HG02623 (cell line): ENCODE data around the gene HDDC2.

Experiments used
- ATAC-seq: cut with Tn5 transposase; IDR thresholded peaks from one replicate; pipeline ENCODE4 v1.9.1; 2021; ENCODE audit warnings: moderate library complexity; ENCODE audit not compliant: unreplicated experiment

Gene HDDC2, protein sequence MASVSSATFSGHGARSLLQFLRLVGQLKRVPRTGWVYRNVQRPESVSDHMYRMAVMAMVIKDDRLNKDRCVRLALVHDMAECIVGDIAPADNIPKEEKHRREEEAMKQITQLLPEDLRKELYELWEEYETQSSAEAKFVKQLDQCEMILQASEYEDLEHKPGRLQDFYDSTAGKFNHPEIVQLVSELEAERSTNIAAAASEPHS

DNA sequence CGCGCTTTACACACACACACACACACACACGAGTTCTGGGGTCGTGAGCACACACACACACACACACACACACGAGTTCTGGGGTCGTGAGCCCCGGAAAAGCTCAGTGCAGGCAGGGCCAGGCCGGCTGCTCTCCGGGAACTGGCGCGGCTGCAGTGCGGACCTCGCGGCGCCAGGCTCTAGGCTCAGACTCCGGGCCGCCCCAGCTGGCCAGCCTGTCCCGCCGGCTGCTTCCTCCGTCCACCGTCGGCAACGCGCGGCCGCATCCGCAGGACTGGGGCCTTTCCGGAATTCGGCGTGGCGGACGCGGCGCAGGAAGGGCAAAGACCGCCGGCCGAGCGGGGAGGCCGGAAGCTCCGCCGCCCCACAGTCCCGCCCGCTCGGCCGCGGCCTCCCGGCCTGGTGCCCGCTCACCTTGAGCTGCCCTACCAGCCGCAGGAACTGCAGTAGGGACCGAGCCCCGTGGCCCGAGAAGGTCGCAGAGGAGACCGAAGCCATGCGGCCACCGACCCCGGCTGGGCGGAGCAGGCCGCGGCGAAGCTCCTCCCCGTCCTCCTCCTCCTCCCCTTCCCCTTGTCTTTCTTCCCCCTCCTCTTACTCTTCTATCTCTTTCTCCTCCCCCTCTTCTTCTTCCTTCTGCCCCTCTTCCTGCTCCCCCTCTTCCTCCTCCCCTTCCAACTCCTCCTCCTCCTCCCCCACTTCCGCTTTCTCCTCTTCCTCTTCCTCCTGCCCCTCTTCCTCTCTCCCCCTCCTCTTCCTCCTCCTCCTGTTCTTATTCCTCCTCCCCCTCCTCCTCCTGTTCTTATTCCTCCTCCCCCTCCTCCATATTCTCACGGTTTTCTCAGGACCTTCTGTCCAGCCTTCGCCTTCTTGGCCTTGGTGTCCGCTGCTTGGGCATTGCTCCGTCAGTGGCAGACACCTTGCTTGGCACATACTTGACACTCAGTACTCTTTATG lies at the start of gene HDDC2:
HDDC2 (minus strand) TSS at position 533 of the 957 bp plus-strand sequence; CDS start at position 498, 35 bp downstream.
- peak; percentile 75 for ATAC-seq

DNA sequence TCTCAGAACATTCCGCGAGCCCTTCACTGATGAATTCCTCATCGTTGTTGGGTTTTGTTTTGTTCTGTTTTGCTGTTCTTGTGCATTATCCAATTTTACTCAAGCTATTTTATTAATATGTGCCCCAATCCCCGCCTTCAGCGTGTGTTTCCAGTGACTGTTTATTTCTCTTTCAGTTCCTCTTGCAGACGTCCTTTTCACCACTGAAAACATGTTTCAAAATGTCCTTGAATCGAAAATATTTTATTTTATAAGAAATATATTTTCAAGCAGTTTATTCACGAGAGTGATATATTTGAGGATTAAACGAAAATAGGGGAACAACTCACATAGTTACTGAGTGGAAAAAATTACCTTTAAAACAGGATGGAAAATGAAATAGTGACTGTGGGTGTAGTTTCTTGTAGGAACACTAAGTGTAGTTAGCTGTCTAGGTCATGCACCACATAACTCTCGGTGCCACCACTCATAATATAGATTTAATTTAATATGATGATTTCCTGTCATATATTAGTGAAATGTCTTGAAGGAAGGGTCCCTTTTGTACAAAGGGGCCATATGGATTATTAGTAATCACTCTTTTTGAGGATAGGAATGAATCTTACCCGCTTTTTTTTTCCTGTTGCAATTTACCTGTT lies 45.3 kb upstream of the HDDC2 start:
- ATAC-seq, result peak; percentile 73

DNA sequence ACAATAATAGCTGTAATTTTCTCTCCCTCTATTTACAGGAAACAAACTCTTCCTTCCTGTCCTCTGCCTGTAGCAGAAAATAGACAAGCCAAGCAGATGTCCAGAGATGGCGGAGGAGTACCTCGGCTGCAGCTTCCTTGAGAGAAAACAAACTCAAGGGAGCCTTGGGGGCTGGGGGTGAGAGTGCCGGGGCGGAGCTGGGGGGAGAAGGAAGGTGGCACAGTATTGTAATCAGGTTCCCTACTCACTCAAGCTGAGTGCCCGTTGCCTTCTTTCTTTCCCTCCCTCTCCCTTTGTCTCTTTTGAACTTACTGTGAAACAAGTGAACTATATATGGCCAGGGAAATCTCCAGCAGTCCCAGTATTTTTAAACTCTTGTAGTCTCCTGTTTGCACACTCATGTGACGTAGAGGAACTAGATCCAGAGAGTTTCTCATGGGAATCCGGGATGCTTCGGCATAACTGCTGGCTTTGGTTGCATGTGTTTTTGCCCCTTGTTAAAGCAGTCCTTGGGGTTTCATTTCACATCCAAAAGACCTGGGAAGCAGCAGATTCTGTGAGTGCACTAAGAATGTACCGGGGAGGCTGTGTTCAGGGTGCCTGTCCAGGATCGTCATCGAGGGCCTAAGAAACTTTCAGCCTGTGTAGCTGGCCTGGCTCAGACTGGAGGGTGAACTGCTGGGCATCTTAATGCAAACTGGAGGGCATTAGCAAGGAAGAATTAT lies 44.6 kb upstream of the HDDC2 start:
- ATAC-seq, result peak; percentile 42

DNA sequence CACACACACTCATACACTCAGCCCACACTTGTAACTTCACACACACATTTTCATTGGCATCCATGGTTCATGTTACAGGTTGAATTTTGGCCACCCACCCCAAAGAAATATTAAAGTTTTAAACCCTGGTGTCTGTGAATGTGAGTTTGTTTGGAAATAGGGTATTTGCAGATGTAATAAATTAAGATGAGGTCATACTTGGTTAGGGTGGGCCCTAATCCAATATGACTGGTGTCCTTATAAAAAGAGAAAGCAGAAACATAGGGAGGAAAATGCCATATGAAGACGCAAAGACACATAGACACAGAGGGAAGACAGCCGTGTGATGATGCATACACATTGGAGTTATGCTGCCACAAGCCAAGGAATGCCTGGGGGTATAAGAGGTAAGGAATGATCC lies 39.7 kb upstream of the HDDC2 start:
- no peak for ATAC-seq

DNA sequence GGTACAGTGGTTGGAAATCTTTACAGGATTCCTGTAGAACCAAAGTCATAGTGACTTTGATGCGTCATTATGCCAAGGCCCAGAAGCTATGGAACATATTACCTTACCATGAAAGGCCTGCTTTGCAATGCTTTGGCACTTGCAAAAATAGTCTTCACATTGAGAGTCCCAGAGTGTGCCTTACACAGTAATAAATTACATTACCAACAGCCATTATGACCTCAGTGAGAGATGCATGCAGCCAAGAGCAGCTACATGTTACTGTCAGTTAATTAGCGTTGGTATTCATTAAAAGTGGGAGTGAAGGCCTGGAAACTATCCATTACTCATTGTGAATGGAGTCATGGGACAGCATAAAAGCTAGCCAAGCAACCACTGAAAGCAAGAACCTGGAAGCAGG lies 39.2 kb upstream of the HDDC2 start:
- ATAC-seq, result no peak

DNA sequence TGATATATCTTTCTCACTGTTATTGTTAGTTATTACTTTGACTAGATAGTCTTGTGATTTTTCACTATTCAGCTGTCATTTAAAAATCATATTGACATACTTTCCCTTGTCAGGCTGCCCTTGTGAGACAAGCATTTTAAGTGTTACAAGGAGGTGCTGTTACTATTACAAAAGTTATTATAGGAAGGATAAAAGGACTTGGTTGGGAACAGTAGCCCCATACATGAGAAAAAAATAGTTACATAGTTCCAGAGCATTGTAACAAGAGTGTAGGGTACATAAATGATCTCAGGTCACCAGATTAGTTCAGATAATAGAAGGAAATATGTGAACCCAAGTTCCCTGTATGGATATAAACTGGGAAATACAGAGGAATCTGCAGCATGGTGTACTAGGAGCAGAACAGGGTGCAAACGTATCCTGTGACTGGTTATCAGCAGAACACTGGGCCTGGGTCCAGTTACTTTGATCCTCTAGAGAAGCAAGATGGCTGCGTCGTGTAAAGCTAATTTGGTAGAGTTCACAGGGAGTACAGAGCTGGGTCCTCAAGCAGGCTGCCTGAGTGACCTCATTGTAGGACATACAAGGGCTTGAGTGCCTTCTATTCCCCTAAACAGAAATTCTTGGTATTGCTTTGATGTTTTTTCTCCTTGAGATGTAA lies 38.5 kb upstream of the HDDC2 start:
- ATAC-seq, result no peak

DNA sequence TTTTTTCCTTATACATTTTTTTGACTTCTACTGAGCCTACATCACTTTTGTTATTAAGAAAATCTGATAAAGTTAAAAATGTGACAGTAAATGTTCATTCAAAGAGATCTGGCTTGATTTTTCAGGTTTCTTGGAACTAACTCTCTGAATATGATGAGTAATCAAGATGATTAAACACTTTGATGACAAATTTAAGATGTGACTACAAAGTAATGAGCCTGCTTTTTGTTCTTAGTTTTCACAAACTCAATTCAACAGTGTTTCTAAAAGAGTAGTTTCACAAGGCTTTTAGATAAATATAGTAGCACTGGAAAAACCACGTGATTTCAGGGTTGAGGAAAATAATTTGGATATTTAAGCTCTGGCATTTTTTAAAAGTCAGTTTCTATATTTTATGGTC lies 37.9 kb upstream of the HDDC2 start:
- ATAC-seq, result no peak

DNA sequence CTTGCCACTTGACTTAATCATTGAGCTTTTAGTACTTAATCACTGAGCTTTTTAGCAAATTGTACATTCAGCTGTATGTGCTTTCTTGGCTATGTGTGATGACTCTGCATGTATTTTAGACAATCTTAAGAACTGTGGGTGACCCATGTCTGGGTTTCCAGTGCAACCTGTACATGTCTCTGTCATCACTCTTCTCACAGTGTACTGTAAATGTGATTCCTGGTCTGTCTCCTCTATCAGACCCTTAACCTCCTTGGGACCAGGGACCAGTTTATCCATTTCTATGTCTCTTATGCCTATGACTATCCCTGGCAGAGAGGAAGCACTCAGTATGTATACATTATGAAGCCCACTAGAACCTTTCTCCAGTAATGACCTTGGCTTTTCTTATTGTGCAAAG lies 36.6 kb upstream of the HDDC2 start:
- no peak for ATAC-seq

DNA sequence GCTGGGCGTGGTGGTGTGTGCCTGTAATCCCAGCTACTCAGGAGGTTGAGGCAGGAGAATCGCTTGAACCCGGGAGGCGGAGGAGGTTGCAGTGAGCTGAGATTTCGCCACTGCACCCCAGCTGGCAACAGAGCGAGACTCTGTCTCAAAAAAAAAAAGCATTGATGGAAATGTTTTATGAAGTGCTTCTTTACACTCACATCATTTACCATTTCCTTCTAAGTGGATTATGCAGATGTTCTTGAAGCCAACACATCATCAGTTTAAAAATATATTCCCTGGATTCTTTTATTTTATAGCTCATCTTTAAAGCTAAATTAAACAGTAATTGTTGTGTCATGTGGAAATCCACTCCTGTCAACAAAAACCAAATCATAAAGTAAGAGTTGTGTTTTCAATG lies 35.9 kb upstream of the HDDC2 start:
- ATAC-seq, result no peak

DNA sequence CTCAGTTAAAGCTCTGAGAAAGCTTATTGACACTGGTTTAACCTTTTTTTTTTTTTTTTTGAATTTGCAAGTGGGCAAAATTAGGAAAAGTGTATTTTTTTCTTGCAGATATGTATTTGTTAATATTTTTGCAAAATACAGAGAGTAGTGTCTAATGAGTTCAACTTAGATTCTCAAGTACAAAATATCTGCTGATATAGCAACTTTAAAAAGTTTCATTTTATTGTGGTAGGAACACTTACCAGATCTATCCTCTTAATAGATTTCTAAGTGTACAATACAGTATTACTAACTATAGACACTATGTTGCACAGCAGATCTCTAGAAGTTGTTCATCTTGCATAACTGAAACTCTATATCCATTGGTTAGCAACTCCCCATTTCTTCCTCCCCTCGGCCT lies 30.9 kb upstream of the HDDC2 start:
- ATAC-seq, result no peak

DNA sequence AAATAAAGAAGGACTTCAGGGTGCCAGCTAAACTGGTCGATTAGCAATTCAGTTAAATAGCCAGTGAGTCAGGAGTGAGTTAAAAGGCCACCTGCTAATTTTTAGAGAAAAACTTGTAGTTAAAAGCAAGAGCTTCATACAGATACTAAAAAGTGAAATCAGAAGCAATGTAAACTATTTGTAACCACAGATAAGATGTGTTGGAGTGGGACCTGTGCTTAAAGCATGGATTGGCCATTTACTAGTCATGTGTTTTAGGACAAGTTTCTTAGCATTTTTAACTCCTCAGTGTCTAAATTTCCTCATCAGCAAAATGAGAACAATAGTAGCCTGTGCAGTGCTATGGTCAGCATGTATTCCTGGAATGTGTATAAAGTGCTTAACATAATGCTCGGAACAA lies 23.8 kb upstream of the HDDC2 start:
- no peak for ATAC-seq

DNA sequence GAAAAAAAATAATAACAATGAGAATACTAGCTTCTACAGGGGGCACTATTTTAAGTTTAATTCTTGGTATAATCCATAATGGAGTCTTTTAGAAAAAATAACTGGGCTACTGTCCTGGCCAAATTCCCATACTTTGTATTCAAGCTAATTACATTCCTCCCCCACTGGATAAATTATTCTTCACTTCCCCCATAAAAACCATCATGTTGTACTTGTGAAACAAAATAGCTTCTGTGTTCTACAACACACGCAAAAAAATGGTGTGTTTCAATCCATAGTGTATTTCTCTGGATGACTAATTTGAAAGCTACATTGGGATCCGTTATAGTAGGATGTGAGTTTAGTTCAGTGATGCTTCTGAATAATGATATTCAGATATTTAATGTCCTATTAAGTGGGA lies 21.6 kb upstream of the HDDC2 start:
- no peak for ATAC-seq

DNA sequence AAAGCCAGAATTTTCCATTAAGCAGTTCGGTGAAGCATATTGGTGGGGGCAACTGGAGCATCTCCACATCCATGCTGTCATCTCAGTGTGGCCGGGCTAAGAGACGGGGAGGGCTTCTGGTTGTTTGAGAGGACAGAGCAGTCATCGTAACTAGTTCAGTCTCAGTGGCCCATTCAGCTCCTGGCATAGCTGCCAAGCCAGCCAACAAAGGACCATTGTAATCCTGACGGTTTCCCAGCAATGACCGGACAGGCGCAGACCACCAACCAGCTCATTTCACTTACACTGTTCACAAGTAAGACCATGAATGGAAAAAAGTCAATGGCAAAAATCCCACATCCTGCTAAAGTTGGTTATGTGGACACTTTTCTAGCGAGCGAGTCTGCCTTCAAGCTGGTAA lies 14.9 kb upstream of the HDDC2 start:
- ATAC-seq, result no peak

DNA sequence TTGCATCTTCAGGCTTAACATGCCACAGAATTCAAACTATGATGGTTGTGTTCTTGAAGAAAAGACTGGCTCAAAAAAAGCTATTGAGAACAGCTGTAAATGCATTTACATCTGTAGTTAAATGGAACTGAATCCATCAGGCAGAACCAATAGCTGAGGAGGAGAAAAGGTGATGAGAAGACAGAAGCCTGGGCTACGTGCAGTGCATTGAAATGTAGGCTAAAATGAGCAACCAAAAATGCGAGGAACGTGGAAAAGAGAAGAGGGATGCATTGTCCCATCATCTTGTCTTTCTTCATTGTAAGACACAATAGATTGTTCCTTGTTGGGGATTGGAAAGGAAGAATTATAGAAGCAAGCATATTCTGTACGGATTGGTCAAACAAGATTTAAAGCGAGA lies 13.8 kb upstream of the HDDC2 start:
- ATAC-seq, result no peak

DNA sequence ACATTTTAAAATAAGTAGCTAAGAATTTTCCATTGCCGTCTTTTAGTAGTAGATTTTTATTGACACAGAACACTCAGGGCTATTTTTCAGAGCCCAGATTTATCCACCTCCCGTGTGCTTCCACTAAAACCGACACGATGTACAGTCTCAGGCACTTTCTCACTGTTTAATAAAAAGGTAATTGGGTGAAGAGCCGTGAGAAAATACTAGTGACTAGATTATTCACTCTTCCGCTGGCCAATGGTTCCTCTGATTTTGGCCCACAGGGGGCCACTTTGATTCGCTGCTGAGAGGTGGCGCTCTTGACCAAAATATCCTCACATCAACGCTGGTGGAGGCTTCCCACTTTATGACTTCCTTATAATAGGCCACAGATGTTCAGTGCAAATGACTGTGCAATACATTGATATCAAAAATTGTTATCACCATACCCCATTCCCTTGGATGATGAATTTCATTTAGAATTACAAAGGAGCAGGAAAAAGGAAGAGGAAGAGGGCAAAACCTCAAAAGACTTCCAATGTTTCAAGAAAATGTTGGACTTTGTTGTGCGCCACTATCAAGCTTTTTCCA lies 12.3 kb upstream of the HDDC2 start:
- ATAC-seq, result peak; percentile 88

DNA sequence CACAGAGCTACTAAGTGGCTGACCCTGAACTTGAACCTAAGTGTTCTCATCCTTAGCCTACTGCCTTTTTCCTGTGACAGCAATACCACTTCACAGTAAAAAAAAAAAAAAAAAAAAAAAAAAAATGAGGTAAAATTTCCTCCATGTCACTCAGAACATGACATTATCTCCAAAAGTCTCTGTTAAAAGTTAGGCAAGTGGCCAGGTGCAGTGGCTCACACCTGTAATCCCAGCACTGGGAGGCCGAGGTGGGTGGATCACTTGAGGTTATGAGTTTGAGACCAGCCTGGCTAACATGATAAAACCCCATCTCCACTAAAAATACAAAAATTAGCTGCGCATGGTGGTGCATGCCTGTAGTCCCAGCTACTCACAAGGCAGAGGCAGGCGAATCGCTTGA lies 11.2 kb upstream of the HDDC2 start:
- ATAC-seq, result no peak

DNA sequence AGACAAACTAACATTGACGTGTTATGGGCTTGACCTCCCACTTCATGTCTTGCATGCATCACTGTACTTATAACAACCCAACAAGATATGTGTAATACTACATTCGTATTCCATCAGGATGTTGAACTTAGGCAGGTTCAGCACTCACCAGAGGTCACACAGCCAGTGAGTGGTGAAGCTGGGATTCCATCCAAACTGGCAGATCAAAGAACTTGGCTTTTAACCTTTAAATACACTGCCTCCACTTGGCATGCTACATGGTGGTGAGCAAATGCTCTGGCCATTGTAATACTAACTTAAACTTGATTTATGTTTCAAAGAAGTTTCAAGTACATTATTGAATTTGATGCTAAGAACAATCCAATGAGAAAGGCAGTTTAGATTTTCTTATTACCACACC lies 10.7 kb upstream of the HDDC2 start:
- ATAC-seq, result no peak

DNA sequence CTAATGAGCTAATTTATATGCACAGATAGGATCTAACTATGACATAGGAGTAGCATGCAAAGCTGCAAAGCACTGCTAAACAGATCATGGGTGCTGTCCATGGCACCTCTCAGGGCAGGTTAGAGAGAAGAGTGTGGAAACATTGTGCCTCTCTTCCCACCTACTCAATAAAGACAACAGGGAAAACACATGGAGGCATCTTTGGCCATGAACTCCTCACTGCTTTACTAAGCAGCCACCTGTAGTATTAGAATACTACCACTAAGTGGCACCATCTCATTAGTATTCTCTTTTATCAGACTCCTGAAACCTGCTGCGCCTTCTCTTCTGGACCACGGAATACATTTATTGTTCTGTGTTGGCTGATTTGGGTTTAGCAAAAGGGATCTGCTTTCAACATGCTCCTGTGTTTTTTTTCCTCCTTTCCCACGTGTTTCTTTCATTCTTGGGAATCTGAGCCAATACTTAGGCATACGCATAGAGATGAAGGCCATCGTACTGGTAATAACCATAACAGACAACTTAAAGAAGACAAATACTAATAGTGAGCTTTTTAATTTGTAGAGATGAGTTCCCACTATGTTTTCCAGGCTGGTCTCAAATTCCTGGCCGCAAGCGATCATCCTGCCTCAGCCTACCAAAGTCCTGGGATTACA lies 9.4 kb upstream of the HDDC2 start:
- ATAC-seq, result peak; percentile 82

DNA sequence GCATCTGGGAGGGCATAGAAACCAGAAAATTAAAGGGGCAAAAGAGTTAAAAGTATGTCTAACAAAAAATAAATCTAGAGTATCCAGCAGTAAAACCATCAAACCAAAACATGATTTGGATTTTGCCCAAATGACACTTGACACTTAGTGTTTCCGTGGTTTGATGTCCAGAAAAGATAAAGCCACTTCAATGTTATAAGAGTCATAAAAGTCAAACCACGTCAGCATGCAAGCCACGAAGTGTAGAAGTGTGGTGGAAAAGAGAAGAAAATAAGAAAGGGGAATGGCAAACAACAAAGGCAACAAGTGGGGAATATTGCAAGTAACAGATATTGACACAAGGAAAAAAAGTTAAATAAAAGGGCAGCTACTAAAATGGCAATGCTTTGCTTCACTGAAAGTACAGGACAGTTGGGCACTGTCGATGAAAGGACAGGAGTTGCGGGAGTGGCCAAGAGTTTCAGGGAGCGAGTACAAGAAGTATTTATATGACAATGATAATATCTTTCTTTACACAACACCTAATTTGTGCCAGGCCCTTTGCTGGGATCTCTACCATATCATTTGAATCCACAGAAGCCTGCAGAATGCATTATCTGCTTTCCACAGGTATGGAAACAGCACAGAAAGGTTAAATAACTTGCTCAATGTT lies 6.3 kb upstream of the HDDC2 start:
- ATAC-seq, result no peak
